Gastrocnemius medialis (tissue), 4 donors: Measurements from ENCODE around the gene DNPEP.

Experiments used
- POLR2A ChIP-seq, 2 donors: fragments of 450-650 bp; IDR thresholded peaks; one replicate each; pipeline ENCODE4 v1.6.1; 2017; ENCODE audit warnings: antibody characterized with exemption in 2 of 2, mild to moderate bottlenecking in 2 of 2, moderate library complexity in 2 of 2
- TF ChIP-seq, protein P1 (sequence below), 5 experiments: fragments of 450-650 bp in 3 of 5; fragments of 200-600 bp in 2 of 5; sonication (generic) in 2 of 5; IDR thresholded peaks in 4 of 5; conservative IDR thresholded peaks in 1 of 5; 1 replicate in 4 of 5; 2 replicates in 1 of 5; pipeline ENCODE4 v1.5.1; 2016 to 2019; ENCODE audit warnings: antibody characterized with exemption in 5 of 5, mild to moderate bottlenecking in 3 of 5, moderate library complexity in 3 of 5

DNA sequence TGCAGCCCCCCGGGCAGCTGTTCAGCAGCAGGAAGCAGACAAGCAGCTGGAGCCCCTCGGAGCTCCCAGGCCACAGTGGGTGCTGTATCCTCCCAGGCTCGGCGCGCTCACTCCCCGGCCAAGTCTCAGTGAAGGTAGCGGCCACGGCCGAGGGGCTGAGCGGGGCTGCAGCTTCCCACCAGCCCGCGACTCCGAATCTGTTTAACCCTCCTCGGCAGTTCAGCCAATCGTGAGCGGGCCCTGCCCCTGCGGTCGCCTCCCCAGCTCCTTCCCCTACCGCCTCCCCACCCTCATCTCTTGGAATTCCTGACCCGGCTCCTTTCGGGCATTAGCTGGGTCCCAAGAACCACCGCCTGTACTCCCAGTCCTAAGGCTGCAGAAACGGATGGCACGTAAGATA, 55.2 kb downstream of the DNPEP start, which contains the start of gene RESP18:
- TF ChIP-seq POLR2A (IDR thresholded peaks at IDR 0.05), result no peak
- TF ChIP-seq, protein P1, sequence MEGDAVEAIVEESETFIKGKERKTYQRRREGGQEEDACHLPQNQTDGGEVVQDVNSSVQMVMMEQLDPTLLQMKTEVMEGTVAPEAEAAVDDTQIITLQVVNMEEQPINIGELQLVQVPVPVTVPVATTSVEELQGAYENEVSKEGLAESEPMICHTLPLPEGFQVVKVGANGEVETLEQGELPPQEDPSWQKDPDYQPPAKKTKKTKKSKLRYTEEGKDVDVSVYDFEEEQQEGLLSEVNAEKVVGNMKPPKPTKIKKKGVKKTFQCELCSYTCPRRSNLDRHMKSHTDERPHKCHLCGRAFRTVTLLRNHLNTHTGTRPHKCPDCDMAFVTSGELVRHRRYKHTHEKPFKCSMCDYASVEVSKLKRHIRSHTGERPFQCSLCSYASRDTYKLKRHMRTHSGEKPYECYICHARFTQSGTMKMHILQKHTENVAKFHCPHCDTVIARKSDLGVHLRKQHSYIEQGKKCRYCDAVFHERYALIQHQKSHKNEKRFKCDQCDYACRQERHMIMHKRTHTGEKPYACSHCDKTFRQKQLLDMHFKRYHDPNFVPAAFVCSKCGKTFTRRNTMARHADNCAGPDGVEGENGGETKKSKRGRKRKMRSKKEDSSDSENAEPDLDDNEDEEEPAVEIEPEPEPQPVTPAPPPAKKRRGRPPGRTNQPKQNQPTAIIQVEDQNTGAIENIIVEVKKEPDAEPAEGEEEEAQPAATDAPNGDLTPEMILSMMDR (IDR thresholded peaks at IDR 0.05 in 4 of 5, conservative IDR thresholded peaks at IDR 0.05 in 1 of 5), result no peak
